ENCODE measurements around the gene GNL3L.
"Not testable (repeated sequence)": the region's sequence is repeated elsewhere in the genome, so short reads cannot be mapped to it uniquely, and the experiment has no call there.

Gene GNL3L

DNA sequence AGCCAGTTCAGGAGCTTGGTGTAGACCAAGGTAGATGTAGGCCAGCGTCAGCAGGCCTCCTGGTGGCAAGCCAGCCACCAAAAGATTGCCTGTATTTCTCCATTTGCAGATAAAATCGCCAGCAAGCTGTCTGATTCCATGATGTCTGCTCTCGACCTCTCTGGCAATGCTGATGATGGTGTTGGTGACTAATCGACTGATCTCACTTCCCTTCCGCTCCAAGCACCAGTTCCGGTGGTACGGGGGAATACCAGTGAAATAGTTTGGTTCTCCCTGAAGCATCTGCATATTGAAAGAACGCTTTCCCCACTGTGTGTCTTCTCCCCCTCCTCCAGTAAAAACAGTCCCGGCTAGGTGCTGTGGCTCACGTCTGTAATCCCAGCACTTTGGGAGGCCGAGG is 30.4 kb downstream of the GNL3L start:
- DNase-seq, result no peak

- no peak for DNase-seq
These were observed 31.6 kb downstream of the GNL3L start for GRCh38 chrX:54561622-54562021.

- no peak for DNase-seq
These were observed 34.9 kb downstream of the GNL3L start for GRCh38 chrX:54564936-54565335.

DNA sequence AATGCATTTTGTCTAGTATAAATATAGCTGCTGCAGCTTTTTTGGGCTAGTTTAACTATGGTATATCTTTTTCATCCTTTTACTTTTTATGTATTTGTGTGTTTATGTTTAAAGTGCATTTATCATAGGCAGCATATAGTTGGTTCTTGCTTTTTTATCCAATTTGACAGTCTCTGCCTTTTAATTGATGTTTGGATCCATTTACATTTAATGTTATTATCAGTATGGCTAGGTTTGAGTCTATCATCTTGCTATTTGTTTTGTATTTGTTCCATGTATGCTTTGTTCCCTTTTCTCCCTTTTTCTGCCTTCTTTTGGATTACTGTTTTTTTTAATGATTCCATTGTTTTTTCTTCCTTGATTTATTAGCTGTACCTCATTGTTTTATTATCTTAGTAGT is 40.3 kb downstream of the GNL3L start:
- no peak for DNase-seq

- not testable (repeated sequence) for DNase-seq
These were observed 42.6 kb downstream of the GNL3L start for GRCh38 chrX:54572641-54573040.

- DNase-seq, result no peak
These were observed 67.7 kb downstream of the GNL3L start for GRCh38 chrX:54597728-54598127.

DNA sequence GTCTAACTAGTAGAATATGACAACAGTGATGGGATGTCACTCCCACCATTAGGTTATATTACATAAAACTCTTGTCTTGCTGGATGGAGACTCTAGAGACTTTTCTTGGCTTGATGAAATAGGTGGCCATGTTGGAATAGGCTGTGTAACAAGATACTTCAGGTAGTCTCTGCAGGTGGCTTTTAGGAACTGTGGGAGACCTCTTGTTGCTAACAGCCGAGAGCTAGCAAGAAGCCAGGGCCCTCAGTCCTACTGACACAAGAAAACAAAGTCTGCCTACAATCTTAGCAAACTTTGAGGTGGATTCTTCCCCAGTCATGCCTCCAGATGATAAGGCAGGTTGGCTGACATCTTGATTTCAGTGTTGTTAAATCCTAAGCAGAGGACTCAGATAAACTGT is 72.5 kb downstream of the GNL3L start:
- DNase-seq, result no peak

All from stimulated activated naive CD4-positive, alpha-beta T cell treated with Interleukin-2 at 50 U/mL for 16 hours (primary cell).